HEK293T (cell line): ENCODE data around the gene EDN2.

Source experiments
- ELF4 ChIP-seq: fragments of 450-650 bp; IDR thresholded peaks from 2 replicates; pipeline ENCODE4 v1.6.1; 2017; ENCODE audit warnings: antibody characterized with exemption
- HDGF ChIP-seq: fragments of 450-650 bp; IDR thresholded peaks from 2 replicates; pipeline ENCODE4 v1.6.1; 2017; ENCODE audit warnings: antibody characterized with exemption, borderline replicate concordance
- L3MBTL2 ChIP-seq: fragments of 450-650 bp; conservative IDR thresholded peaks from 2 replicates; pipeline ENCODE4 v1.6.1; 2016; ENCODE audit warnings: mild to moderate bottlenecking
- SP1 ChIP-seq: fragments of 450-650 bp; IDR thresholded peaks from 2 replicates; pipeline ENCODE4 v1.6.1; 2017

GRCh38 chr1:41533731-41534080 is 49.2 kb upstream of the EDN2 start:
- TF ChIP-seq SP1 (no peak), L3MBTL2 (no peak), ELF4 (no peak), HDGF (no peak)
